SK-N-SH (cell line): ENCODE data around the gene RABL6.

Experiments used
- CTCF ChIP-seq: fragments of 200-600 bp; sonication (generic); IDR thresholded peaks from 2 replicates; pipeline ENCODE4 v1.6.1; 2017; ENCODE audit warnings: antibody characterized with exemption, mild to moderate bottlenecking, moderate library complexity
- FOXM1 ChIP-seq: IDR thresholded peaks from 2 replicates; pipeline ENCODE4 v1.4.0; 2012; ENCODE audit warnings: low read depth, mild to moderate bottlenecking
- GABPA ChIP-seq: IDR thresholded peaks from 2 replicates; pipeline ENCODE4 v1.4.0; 2012; ENCODE audit warnings: low read depth, mild to moderate bottlenecking
- GATA2 ChIP-seq: sonication (generic); formaldehyde crosslinking; IDR thresholded peaks from 2 replicates; pipeline ENCODE4 v1.5.0; 2020; ENCODE audit warnings: mild to moderate bottlenecking, missing genetic modification reagents
- NRF1 ChIP-seq: IDR thresholded peaks from 2 replicates; pipeline ENCODE4 v1.6.1; 2012; ENCODE audit warnings: low read depth, mild to moderate bottlenecking, low read length
- REST ChIP-seq: IDR thresholded peaks from 2 replicates; pipeline ENCODE4 v1.6.1; 2012; ENCODE audit warnings: mild to moderate bottlenecking, low read depth, low read length, moderate library complexity
- SIN3A ChIP-seq: IDR thresholded peaks from 2 replicates; pipeline ENCODE4 v1.6.1; 2012; ENCODE audit warnings: low read depth, mild to moderate bottlenecking, low read length, moderate library complexity, borderline replicate concordance
- TAF1 ChIP-seq: IDR thresholded peaks from 2 replicates; pipeline ENCODE4 v1.6.1; 2012; ENCODE audit warnings: low read depth, mild to moderate bottlenecking, low read length, moderate library complexity, borderline replicate concordance
- TCF12 ChIP-seq: IDR thresholded peaks from 2 replicates; pipeline ENCODE4 v1.4.0; 2012
- YY1 ChIP-seq: IDR thresholded peaks from 2 replicates; pipeline ENCODE4 v1.4.0; 2012; ENCODE audit warnings: low read depth, mild to moderate bottlenecking
- ZBTB33 ChIP-seq: IDR thresholded peaks from 2 replicates; pipeline ENCODE4 v1.4.0; 2012; ENCODE audit warnings: low read depth, borderline replicate concordance

DNA sequence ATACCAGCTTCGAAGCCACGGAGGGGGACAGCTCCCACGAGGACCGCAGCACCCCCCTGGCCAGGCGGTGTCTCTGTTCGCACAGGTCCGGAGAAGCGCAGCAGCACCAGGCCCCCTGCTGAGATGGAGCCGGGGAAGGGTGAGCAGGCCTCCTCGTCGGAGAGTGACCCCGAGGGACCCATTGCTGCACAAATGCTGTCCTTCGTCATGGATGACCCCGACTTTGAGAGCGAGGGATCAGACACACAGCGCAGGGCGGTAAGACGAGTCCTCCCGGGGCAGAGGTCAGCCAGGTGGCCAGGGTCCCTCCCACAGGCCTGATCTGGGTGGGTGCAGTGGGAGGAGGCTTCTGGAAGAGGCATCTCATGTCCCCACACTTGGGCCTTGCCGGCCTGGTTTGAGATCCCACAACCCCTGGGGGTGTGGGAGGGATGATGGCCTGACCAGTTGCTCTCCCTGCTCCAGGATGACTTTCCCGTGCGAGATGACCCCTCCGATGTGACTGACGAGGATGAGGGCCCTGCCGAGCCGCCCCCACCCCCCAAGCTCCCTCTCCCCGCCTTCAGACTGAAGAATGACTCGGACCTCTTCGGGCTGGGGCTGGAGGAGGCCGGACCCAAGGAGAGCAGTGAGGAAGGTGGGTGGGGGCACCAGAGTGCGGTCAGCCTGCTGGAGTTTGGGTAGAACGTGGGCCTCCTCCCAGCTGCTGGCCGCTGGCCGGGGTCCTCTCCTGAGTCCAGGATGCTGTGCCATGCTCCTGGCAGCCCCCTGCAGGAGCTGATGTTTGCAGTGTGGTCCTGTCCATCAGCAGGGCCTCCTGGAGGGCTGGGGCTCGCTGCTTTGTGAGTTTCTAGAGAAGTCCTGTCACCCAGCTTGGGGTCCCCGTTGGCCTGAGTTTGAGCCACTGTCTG lies 31.7 kb downstream of the RABL6 start:
- TF ChIP-seq TCF12 = no peak
- no peak for TF ChIP-seq SIN3A
- no peak for TF ChIP-seq YY1
- no peak for TF ChIP-seq FOXM1
- no peak for TF ChIP-seq CTCF
- no peak for TF ChIP-seq NRF1
- no peak for TF ChIP-seq REST
- TF ChIP-seq GATA2 (CRISPR knock-in tag) = no peak
- TF ChIP-seq ZBTB33 = no peak
- TF ChIP-seq TAF1 = no peak
- no peak for TF ChIP-seq GABPA
